Mesendoderm (in vitro differentiated cells): ENCODE results near the gene BAHCC1.

ENCODE experiments used
- DNase-seq: peaks from one replicate; pipeline ENCODE4 v3.0.0; 2013
- H2AK5ac ChIP-seq: 2 replicates; pipeline ENCODE4 v1.6.1; 2013; ENCODE audit warnings: low read length, inconsistent platforms
- H2BK120ac ChIP-seq: 2 replicates; pipeline ENCODE4 v1.6.1; 2013; ENCODE audit warnings: low read depth, mild to moderate bottlenecking, low read length, moderate library complexity, mixed read lengths
- H2BK15ac ChIP-seq: replicated peaks from 2 replicates; pipeline ENCODE4 v1.6.1; 2013; ENCODE audit warnings: low read depth, mild to moderate bottlenecking, moderate library complexity
- H2BK5ac ChIP-seq: 2 replicates; pipeline ENCODE4 v1.6.1; 2013; ENCODE audit warnings: low read length, inconsistent platforms
- H3K18ac ChIP-seq: 2 replicates; pipeline ENCODE4 v1.6.1; 2013; ENCODE audit warnings: mild to moderate bottlenecking, low read length, mixed read lengths
- H3K23ac ChIP-seq: one replicate; pipeline ENCODE4 v1.6.1; 2013; ENCODE audit warnings: low read length
- H3K27ac ChIP-seq: 2 replicates; pipeline ENCODE4 v1.5.1; 2013; ENCODE audit warnings: low read depth, mild to moderate bottlenecking, inconsistent platforms, low read length, moderate library complexity
- H3K27me3 ChIP-seq: 2 replicates; pipeline ENCODE4 v1.6.1; 2013; ENCODE audit warnings: low read length, control low read depth, mild to moderate bottlenecking, inconsistent platforms; ENCODE audit not compliant: insufficient read depth, poor library complexity
- H3K36me3 ChIP-seq: 2 replicates; pipeline ENCODE4 v1.6.1; 2013; ENCODE audit warnings: low read length, inconsistent platforms; ENCODE audit not compliant: control insufficient read depth, insufficient read depth
- H3K4ac ChIP-seq: one replicate; pipeline ENCODE4 v1.6.1; 2013; ENCODE audit warnings: low read depth, mild to moderate bottlenecking, low read length, moderate library complexity
- H3K4me1 ChIP-seq: 2 replicates; pipeline ENCODE4 v1.6.1; 2013; ENCODE audit warnings: low read depth, low read length, inconsistent platforms; ENCODE audit not compliant: control insufficient read depth
- H3K4me2 ChIP-seq: 2 replicates; pipeline ENCODE4 v1.6.1; 2013; ENCODE audit warnings: low read length
- H3K4me3 ChIP-seq: 2 replicates; pipeline ENCODE4 v1.5.1; 2013; ENCODE audit warnings: mild to moderate bottlenecking, low read length
- H3K56ac ChIP-seq: one replicate; pipeline ENCODE4 v1.6.1; 2013; ENCODE audit warnings: low read length
- H3K79me1 ChIP-seq: 2 replicates; pipeline ENCODE4 v1.6.1; 2013; ENCODE audit warnings: low read length, inconsistent platforms
- H3K79me2 ChIP-seq: 2 replicates; pipeline ENCODE4 v1.6.1; 2013; ENCODE audit warnings: mild to moderate bottlenecking, low read length; ENCODE audit not compliant: control insufficient read depth, insufficient read depth
- H3K9ac ChIP-seq: 2 replicates; pipeline ENCODE4 v1.6.1; 2013; ENCODE audit warnings: low read length, inconsistent platforms
- H4K5ac ChIP-seq: one replicate; pipeline ENCODE4 v1.6.1; 2013; ENCODE audit warnings: low read length
- H4K8ac ChIP-seq: one replicate; pipeline ENCODE4 v1.6.1; 2013; ENCODE audit warnings: low read depth, mild to moderate bottlenecking, control low read depth, low read length, moderate library complexity
- WGBS: extraction: QIAGEN DNeasy Blood & Tissue Kit; methylation state at CpG from one replicate; pipeline ENCODE4 v1.1.7; 2013; ENCODE audit warnings: low lambda C conversion rate, missing lambda C conversion rate; ENCODE audit not compliant: insufficient coverage; ENCODE audit errors: extremely low coverage; 5-methylcytosine and 5-hydroxymethylcytosine counted together

BAHCC1 gene

DNA sequence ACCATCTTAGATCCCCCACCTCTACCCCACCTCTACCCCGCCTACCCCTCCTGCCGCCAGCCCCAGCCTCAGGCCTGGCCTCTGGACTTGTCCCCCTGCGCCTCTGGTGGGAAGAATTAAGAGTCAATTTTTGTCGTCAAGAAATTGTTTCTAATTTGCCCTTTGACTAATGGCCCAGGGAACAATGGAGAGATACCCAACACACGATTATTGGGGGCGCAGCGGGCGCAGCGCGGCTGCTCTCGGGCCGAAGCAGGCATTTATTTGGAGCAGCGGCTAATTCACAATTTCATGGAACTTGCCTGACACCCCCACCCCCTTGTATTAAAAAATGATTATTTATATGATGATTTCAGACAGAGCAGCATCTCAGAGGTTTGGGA lies 4.4 kb upstream of the BAHCC1 start:
- no peak overlapping the region for H2BK5ac ChIP-seq
- H2AK5ac ChIP-seq = no peak overlapping the region
- H3K79me1 ChIP-seq = peaks cover 11% of the 10 kb centered on the region
- DNase-seq = peak; percentile 47
- no peak overlapping the region for H3K4me2 ChIP-seq
- no peaks in the 10 kb centered on the region for H3K36me3 ChIP-seq
- peaks cover 18% of the 10 kb centered on the region for H3K4me1 ChIP-seq
- no peak overlapping the region for H4K5ac ChIP-seq
- H3K18ac ChIP-seq = no peak overlapping the region
- no peak overlapping the region for H3K27ac ChIP-seq
- H3K4ac ChIP-seq = no peak overlapping the region
- no CpG with 5 or more reads among the region's 13 CpGs for WGBS
- peaks cover 21% of the 10 kb centered on the region for H3K79me2 ChIP-seq
- no peak overlapping the region for H3K4me3 ChIP-seq
- no peak overlapping the region for H2BK120ac ChIP-seq
- H2BK15ac ChIP-seq = no peak overlapping the region
- no peak overlapping the region for H4K8ac ChIP-seq
- H3K27me3 ChIP-seq = peaks cover 7% of the 10 kb centered on the region
- peak overlapping the region; percentile 42 for H3K9ac ChIP-seq
- no peak overlapping the region for H3K23ac ChIP-seq
- peak overlapping the region; percentile 52 for H3K56ac ChIP-seq

DNA sequence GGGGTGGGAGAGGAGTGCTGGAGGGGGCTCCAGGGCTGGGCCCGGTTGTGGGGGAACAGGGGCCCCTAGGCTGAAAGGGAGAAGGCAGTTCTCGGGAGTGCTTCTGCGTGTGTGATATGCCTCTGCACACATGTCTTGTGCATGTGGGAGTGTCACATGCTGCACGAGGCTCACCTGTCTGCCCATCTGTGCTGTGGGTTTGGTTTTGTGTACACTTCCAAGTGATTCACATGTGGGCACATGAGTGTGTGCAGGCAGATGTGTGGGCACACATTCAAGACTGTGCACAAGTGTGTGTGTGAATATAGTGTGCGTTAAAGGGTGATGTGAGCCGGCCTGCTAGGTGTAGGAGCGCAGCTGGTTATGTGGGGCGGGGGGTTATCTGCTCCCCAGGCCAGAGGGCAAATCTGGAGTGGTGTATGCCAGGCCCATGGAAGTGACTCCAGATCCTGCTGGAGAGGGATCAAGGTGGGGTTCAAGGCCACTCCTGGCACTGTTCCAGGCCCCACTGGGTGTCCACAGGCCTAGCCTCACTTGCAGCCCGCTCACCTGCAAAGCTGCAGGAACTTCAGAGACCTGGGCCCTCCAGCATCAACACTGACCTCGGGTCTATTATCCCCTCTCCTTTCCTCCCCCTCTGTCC lies 3.8 kb upstream of the BAHCC1 start:
- H3K79me1 ChIP-seq = peaks cover 11% of the 10 kb centered on the region
- H2BK120ac ChIP-seq = no peak overlapping the region
- peaks cover 27% of the 10 kb centered on the region for H3K79me2 ChIP-seq
- no peak overlapping the region for H3K4me3 ChIP-seq
- no CpG with 5 or more reads among the region's 10 CpGs for WGBS
- H3K27ac ChIP-seq = no peak overlapping the region
- H3K56ac ChIP-seq = peak overlapping the region; percentile 47
- no peak overlapping the region for H3K4ac ChIP-seq
- no peak for DNase-seq
- no peaks in the 10 kb centered on the region for H3K36me3 ChIP-seq
- no peak overlapping the region for H4K5ac ChIP-seq
- peaks cover 5% of the 10 kb centered on the region for H3K27me3 ChIP-seq
- peaks cover 18% of the 10 kb centered on the region for H3K4me1 ChIP-seq
- H3K9ac ChIP-seq = peak overlapping the region; percentile 77
- H4K8ac ChIP-seq = no peak overlapping the region
- no peak overlapping the region for H2BK15ac ChIP-seq
- no peak overlapping the region for H2BK5ac ChIP-seq
- no peak overlapping the region for H2AK5ac ChIP-seq
- H3K18ac ChIP-seq = no peak overlapping the region
- H3K23ac ChIP-seq = no peak overlapping the region
- no peak overlapping the region for H3K4me2 ChIP-seq

DNA sequence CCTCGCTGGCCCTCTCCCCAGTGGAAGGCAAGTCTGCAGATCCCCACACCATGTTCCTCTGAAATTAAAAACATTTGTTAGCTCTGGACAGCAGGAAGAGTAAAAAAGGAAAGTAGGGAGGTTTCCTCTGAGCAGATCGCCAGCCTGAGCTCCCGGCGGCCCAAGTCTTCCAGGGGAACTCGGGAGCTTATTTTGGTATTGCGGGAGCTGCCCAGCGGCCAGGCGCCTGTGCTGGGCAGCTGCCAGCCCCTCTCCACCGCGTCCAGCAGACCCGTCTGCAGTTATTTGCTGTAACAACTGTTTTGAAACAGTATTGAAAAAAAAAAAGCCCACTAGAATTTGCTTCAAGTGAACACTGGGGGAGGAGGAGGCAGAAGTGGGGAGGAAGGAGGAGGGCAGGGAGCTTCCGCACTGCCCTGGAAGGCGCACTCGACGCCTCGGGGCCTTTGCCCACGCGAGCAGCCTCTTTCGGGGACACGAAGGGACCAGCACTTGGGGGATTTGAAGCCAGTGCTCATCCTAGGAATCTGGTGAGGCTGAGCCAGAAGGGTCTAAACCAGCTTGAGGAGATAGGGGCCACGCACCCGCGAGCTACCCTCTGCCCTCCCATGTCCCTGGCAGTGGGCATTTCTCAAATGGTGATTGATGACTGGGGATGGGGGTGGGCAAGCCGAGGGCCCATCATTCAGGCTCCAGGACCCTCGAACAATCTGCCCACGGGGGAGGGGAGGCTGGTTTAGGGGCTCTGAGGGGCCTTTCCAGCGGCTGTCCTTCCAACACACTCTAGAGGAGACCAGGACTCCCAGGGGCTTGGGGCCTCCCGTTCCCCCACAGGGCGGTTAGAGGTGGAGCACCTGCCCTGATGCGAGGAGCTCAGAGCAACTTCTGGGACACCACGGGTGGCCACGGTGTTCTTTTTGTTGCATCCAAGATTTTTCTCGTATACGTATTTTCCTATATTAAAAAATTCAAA lies 3.0 kb upstream of the BAHCC1 start:
- no peak overlapping the region for H4K8ac ChIP-seq
- H3K27ac ChIP-seq = no peak overlapping the region
- no peak overlapping the region for H2BK120ac ChIP-seq
- H3K4me1 ChIP-seq = peaks cover 18% of the 10 kb centered on the region
- no peaks in the 10 kb centered on the region for H3K36me3 ChIP-seq
- DNase-seq = no peak
- H3K4me2 ChIP-seq = peak overlapping the region; percentile 66
- peaks cover 11% of the 10 kb centered on the region for H3K79me1 ChIP-seq
- H3K9ac ChIP-seq = peak overlapping the region; percentile 77
- H3K79me2 ChIP-seq = peaks cover 31% of the 10 kb centered on the region
- H3K56ac ChIP-seq = peak overlapping the region; percentile 76
- no peak overlapping the region for H2AK5ac ChIP-seq
- WGBS = no CpG with 5 or more reads among the region's 34 CpGs
- peak overlapping the region; percentile 97 for H3K18ac ChIP-seq
- no peak overlapping the region for H3K23ac ChIP-seq
- no peak overlapping the region for H3K4ac ChIP-seq
- H2BK15ac ChIP-seq = no peak overlapping the region
- H4K5ac ChIP-seq = no peak overlapping the region
- H3K27me3 ChIP-seq = peaks cover 5% of the 10 kb centered on the region
- peak overlapping the region; percentile 13 for H3K4me3 ChIP-seq
- H2BK5ac ChIP-seq = no peak overlapping the region

DNA sequence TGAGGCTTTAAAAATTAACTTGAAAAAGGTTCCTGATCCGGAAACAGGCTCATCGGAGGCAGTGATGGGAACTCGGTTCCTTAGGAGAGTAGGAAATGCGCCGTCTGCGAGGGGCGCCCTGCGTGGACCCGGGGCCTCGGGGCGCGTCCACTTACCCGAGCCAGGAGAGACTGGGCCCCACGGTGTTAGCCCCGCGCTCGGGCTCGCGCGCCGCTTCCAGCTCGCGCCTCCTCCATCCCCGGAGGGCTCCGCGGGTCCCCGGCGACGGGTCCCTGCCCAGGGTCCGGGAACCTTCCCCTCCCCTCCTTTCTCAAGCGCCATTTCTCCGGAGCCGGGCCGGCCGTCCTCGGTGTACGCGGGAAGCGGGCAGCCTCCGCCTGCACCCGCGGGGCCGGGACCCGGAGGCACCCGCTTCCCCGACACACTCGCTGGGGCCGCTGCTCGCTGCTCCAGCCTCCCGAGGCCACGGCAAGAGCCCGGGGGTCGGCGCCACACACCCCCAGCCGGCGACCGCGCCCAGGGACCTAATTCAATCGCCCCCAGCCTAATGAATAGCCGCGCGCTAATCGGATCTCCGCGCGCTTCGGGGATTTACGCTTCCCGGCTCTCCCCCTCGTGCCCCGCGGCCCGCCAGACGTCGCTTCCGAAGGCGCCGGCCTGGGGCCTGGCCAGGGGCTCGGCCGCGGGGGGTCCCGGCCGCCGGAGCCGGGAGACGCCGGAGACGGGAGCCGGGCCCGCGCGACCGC lies 2.2 kb upstream of the BAHCC1 start:
- Histone ChIP-seq H2BK5ac (no peak overlapping the region), H4K8ac (peak overlapping the region; percentile 42), H3K79me2 (peaks cover 32% of the 10 kb centered on the region), H3K27me3 (peaks cover 4% of the 10 kb centered on the region), H3K4me1 (peaks cover 18% of the 10 kb centered on the region), H3K4me2 (peak overlapping the region; percentile 66), H3K4me3 (peak overlapping the region; percentile 59), H3K27ac (peak overlapping the region; percentile 91), H2BK120ac (peak overlapping the region; percentile 46), H3K23ac (peak overlapping the region; percentile 51), H3K79me1 (peaks cover 12% of the 10 kb centered on the region), H2BK15ac (no peak overlapping the region), H2AK5ac (no peak overlapping the region), H4K5ac (no peak overlapping the region), H3K18ac (peak overlapping the region; percentile 97), H3K4ac (peak overlapping the region; percentile 98), H3K36me3 (no peaks in the 10 kb centered on the region), H3K56ac (peak overlapping the region; percentile 82), H3K9ac (peak overlapping the region; percentile 77)
- WGBS = no CpG with 5 or more reads among the region's 93 CpGs
- peak; percentile 54 for DNase-seq

DNA sequence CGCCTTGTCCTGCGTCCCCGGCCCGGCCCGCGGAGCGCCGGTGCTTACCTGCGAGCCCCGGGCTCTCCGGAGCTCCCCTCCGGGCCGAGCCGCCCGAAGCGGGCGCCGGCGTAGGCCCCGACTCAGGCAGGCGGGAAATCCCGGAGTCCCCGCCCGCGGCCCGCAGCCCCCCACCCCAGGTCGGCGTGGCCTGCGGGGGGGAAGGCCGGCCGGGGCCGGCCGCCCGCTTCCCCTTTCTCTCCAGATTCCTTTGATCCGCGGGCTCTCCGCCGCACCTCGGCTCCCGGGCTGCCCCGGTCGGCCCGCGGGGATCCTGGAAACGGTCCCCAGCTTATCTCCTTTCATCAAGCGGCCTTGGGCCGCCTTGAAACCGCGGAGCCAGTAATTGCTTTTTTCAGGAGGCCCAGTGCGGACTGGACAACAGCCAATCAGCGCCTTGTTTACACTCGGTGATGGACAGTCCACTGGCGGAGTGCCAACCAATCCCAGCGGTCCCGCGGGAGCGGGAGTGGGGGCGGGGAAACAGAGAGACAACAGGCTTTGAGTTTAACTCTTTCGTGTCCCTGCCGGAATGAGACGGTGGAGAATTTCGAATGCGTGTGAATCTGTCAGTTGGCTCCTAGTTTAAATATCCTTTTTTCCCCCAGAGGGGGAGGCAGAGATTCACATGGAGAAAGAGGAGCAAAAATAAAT lies 1.4 kb upstream of the BAHCC1 start:
- no peak overlapping the region for H4K5ac ChIP-seq

More for the DNA sequence above, 1.4 kb upstream of the BAHCC1 start:
- Histone ChIP-seq H2AK5ac (no peak overlapping the region), H3K79me2 (peaks cover 33% of the 10 kb centered on the region), H2BK15ac (no peak overlapping the region), H3K4ac (peak overlapping the region; percentile 98), H3K36me3 (no peaks in the 10 kb centered on the region), H3K4me3 (peak overlapping the region; percentile 59), H3K79me1 (peaks cover 13% of the 10 kb centered on the region), H3K18ac (peak overlapping the region; percentile 97), H3K27ac (peak overlapping the region; percentile 91), H2BK5ac (no peak overlapping the region), H2BK120ac (peak overlapping the region; percentile 46), H3K4me2 (no peak overlapping the region), H3K23ac (no peak overlapping the region), H4K8ac (peak overlapping the region; percentile 42), H3K9ac (peak overlapping the region; percentile 77), H3K56ac (peak overlapping the region; percentile 82), H3K27me3 (peaks cover 2% of the 10 kb centered on the region), H3K4me1 (peaks cover 18% of the 10 kb centered on the region)
- no CpG with 5 or more reads among the region's 63 CpGs for WGBS
- DNase-seq = peak; percentile 100
